ENCODE measurements around the gene ZG16B.

Gene ZG16B, protein sequence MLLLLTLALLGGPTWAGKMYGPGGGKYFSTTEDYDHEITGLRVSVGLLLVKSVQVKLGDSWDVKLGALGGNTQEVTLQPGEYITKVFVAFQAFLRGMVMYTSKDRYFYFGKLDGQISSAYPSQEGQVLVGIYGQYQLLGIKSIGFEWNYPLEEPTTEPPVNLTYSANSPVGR

GRCh38 chr16:2829501-2830354 lies at the start of gene ZG16B:
ZG16B (plus strand) TSS chr16:2830303; CDS start chr16:2830442, 139 bp downstream.
- DNase-seq (ENCODE audit: low spot score), result no peak

DNA sequence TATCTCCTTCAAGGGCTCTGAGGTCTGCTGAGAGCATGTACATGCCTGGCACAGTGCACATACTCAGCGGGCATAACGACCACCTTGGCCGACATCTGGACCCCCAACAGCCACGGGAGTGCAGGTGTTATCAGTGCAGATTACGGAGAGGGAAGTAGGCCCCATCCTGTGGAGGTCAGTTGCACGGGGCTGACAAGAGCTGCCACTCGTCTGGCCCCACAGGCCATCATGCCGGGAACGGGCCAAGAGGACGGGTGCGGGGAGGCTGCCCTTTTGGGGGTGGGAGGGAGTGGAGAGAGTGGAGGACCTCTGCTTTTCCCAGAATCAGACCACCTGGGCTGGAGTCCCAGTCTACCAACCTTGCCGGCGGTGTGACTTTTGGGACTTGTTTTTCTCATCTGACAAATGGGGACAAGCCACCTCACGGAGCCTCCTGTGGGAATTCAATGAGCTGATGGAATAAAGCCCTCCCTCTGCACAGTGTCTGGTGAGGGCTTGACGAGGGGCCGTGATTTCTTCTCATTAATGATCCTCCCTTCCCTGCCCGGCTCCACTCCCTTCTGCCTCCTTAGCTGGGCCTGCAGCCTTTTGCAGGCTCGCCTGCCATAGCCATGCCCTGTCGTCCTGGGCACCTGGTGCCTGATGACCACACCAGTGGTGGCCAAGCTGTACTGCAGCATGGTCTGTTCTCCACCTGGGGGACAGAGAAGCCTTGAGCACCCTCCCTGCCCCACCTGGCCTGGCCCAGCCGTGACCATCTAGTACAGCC lies 47.3 kb upstream of the ZG16B start:
- no peak for DNase-seq (ENCODE audit: low spot score)

GRCh38 chr16:2783581-2784357 lies 46.3 kb upstream of the ZG16B start:
- no peak for DNase-seq (ENCODE audit: low spot score)

DNA sequence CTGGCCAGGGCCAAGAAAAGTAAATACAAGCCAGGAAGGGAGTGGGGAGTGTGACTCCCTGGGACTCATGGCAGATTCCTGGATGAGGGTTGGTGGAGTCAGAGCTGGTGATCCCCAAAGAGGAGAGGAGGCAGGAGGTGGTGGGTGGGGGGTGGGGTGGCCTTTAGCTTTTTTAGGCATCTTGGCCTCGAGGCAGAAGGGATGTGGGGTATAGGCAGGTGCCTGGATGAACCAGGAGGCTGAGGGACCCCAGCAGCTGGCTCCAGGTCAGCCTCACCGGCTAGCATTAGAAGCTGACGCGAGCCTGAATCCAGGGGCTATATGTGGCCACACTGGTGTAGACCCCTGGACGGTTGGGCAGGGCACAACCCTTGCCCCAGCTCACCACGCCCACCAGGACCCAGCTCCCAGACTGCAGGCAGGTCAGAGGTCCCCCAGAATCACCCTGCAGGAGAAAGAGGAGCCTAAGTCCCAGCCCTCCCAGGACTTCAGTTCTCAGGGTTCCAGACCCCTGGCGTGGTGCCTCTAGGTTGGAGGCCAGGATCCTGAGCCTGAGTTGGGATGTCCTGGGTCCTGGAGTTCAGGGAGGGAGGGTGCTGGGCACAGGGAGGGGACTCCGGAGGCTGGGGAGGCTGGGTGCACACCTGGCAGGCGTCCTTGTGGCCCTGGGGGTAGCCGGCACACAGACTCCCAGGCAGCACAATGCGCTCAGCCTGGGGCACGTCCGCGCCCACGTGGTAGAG lies 45.6 kb upstream of the ZG16B start:
- no peak for DNase-seq (ENCODE audit: low spot score)

DNA sequence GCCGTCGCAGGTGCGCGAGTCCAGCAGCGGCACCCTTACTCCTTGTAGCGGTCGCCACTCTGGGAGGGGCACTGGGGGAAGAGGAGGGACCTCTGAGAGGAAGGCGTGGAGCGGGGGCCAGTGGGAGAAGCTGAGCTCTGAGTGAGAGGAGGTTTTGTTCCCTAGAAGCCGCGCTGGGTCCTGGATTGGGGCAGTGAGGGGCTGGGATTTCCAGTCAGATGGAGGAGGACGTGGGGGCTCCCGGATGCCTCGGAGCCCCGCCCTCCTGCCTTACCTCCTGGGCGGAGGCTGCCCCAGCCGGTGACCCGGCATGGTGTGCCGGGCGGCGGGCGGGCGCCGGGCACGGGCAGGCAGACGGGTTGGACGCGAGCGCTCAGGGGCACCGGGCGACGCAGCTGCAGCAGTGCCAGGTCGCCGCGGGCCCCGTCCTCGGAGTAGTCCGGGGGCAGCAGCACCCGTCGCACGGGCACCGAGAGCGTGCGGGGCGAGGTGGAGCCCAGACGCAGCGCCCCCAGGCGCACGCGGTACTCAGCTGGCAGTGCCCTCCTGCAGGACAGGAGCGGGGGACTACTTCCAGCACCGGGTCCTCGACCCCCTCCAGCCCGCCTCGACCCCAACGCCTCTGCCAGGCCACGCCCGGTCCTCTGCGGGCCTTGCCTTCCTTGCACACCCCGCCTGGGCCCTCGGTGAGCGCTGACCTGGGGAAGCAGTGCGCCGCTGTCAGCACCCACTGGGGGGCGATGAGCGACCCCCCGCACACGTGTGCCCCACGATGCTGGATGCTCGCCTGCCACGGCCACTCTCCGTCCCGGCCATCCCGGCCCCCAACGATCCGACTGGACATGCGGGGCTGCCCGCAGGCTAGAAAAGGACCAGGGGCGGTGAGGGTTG lies 44.8 kb upstream of the ZG16B start:
- peak; percentile 30 for DNase-seq (ENCODE audit: low spot score)

- DNase-seq (ENCODE audit: low spot score), result no peak
Measured at GRCh38 chr16:2786061-2786825, 43.9 kb upstream of the ZG16B start.

DNA sequence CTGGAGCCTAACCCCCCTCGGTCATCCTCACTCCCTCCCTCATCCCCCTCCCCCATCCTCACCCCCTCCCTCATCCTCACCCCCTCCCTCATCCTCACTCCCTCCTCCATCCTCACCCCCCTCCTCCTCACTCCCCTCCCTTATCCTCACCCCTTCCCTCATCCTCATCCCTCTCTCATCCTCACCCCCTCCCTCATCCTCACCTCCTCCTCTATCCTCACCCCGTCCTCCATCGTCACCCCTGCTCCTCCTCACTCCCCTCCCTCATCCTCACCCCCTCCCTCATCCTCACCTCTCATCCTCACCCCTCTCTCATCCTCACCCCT lies 43.3 kb upstream of the ZG16B start:
- no peak for DNase-seq (ENCODE audit: low spot score)

DNA sequence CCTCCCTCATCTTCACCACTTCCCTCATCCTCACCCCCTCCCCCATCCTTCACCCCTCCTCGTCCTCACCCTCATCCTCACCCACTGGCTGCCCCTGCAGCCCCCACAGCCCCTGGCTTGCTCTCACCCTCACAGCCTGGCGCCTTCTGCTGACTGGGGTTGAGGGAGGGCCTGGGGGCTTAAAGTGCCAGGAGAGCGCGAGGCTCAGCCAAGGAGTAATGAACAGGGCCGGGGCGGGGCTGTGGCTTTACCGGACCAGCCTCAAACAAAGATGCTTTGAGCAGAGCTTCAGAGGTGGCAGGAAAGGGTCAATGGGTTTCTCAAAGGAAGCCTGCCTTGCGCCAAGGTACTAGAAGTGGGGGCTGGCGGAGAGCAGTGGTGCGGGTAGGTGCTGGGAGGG lies 42.7 kb upstream of the ZG16B start, which contains the start of gene PRSS33:
PRSS33 (minus strand) TSS at position 155 of the 400 bp plus-strand sequence. CDS start 1,013 bp downstream, outside the sequence.
- no peak for DNase-seq (ENCODE audit: low spot score)

GRCh38 chr16:2787961-2788360 lies 42.1 kb upstream of the ZG16B start:
- DNase-seq (ENCODE audit: low spot score), result no peak

DNA sequence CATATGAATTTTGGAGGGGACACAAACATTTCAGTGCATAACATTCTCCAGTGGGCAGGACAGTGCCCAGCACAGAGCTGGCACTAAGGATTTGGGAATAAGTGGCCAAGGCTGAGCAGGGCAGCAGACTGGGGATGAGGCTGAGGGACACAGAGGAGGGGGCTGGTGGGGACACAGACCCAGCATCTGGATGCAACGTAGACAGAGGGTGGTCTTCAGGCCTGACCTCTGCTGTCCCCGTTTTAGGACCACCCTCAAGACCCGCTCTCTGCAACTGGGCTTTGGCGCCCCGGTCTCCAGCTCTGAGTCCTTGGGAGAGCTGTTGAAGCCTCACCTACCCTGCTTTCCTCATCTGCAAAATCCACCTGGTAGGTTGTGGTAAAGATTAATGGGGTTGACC lies 39.5 kb upstream of the ZG16B start:
- no peak for DNase-seq (ENCODE audit: low spot score)

GRCh38 chr16:2791174-2791573 lies 38.9 kb upstream of the ZG16B start:
- no peak for DNase-seq (ENCODE audit: low spot score)

- no peak for DNase-seq (ENCODE audit: low spot score)
Measured at GRCh38 chr16:2792940-2793339, 37.2 kb upstream of the ZG16B start.

GRCh38 chr16:2795395-2796143 lies 34.5 kb upstream of the ZG16B start:
- DNase-seq (ENCODE audit: low spot score), result no peak

DNA sequence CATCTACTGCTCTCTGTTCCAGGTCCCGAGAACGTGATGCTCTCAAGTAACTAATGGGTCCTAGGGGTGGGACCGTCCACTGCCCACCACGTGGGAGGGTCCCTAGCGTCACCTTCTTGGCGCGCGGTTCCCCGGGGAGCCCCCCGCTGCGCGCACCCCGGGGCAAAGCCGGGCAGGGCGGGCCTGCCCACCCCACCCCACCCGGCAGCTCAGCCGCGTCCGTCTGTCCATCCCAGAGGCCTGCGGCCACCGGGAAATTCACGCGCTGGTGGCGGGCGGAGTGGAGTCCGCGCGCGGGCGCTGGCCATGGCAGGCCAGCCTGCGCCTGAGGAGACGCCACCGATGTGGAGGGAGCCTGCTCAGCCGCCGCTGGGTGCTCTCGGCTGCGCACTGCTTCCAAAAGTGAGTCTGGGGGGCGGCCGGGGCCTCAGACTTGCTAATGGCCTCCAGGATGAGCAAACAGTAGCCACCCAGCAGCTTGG lies 31.3 kb upstream of the ZG16B start:
- no peak for DNase-seq (ENCODE audit: low spot score)

DNA sequence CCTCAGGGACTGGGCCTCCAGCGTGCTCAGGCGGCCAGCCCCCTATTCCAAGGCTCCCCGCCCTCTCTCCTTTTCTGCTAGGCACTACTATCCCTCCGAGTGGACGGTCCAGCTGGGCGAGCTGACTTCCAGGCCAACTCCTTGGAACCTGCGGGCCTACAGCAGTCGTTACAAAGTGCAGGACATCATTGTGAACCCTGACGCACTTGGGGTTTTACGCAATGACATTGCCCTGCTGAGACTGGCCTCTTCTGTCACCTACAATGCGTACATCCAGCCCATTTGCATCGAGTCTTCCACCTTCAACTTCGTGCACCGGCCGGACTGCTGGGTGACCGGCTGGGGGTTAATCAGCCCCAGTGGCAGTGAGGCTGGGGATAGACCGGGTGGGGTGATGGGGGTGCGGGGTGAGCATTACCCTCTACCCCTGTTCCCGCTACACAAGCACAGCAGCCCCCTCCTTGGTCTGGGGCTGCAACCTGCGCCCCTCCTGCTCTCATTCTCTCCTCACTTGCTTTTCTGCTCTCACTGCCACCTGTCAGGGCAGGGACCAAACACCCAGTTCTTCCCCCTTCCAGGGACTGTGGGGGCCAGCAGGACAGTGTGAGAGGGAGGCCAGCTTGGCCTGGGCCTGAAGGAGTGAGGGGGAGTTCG lies 30.8 kb upstream of the ZG16B start:
- DNase-seq (ENCODE audit: low spot score), result no peak

DNA sequence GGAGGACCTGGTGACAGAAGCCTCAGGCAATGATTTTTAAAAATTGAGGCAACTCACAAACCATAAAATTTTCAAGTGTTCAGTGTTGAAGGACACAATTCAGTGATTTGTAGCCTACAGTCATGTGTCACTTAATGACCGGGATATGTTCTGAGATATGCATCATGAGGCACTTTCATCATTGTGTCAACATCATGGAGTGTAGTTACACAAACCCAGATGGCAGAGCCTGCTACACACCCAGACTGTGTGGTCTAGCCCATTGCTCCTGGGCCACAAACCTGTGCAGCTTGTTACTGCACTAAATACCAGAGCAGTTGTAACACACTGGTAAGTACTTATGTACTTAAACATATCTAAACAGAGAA lies 30.3 kb upstream of the ZG16B start:
- DNase-seq (ENCODE audit: low spot score), result no peak

DNA sequence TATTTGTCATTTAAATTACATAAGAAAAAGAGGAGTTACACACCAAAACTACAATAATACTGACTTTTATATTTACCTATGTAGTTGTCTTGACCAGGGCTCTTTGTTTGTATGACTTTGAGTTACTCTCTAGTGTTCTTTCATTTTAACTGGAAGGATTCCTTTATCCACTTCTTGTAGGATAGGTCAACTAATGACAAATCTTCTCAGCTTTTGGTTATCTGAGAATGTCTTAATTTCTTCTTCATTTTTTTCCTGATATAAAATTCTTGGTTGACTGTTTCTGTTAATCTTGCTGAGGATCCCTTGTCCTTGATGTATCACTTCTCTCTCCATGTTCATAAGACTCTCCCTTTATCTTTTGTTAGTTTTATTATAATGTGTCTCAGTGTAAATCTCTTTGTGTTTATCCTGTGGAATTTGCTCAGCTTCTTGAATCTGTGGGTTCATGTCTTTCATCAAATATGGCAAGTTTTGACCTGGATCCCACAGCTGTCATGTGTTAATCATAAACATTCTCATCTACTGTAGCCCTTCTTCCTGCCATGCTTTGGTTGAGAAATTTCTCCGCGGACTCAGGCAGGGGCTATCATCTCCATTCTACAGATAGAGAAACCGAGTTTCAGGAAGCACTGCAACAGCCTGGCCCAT lies 26.4 kb upstream of the ZG16B start:
- DNase-seq (ENCODE audit: low spot score), result no peak

DNA sequence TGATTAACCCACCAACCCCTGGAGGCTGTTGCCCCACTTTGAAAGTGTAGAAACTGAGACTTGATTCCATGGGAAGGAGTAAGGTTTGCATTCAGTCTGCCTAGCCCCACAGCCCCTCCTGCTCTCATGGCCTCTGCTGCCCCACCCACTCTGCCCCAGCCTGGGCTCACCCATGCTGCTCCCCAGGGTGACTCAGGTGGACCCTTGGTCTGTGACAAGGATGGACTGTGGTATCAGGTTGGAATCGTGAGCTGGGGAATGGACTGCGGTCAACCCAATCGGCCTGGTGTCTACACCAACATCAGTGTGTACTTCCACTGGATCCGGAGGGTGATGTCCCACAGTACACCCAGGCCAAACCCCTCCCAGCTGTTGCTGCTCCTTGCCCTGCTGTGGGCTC lies 25.4 kb upstream of the ZG16B start:
- no peak for DNase-seq (ENCODE audit: low spot score)
